Stimulated activated effector memory CD8-positive, alpha-beta T cell treated with anti-CD3 and anti-CD28 coated beads, Interleukin-12 subunit alpha, Interleukin-12 subunit beta, amount 100 ng/mL, for 72 hours (primary cell): ENCODE measurements around the gene NUDT1.

Experiments
- ATAC-seq: fragments of 150-1000 bp; cut with Tn5 transposase; 2 replicates; pipeline ENCODE4 v1.10.0; 2021
- DNase-seq, 2 donors: peaks; one replicate each; pipeline ENCODE4 v3.0.0; 2021 to 2022; ENCODE audit warnings: low spot score in 2 of 2
- H3K27ac Mint-ChIP-seq: one replicate; pipeline ENCODE4 v1.8.0; 2022; ENCODE audit warnings: mild to moderate bottlenecking, mixed read lengths
- H3K36me3 Mint-ChIP-seq: one replicate; pipeline ENCODE4 v1.8.0; 2022; ENCODE audit warnings: mild to moderate bottlenecking, mixed read lengths
- H3K4me1 Mint-ChIP-seq: one replicate; pipeline ENCODE4 v1.8.0; 2022; ENCODE audit warnings: mixed read lengths
- H3K4me3 Mint-ChIP-seq: one replicate; pipeline ENCODE4 v1.8.0; 2022; ENCODE audit warnings: mild to moderate bottlenecking, mixed read lengths
- H3K9me3 Mint-ChIP-seq: one replicate; pipeline ENCODE4 v1.8.0; 2022; ENCODE audit warnings: mixed read lengths

Gene NUDT1

DNA sequence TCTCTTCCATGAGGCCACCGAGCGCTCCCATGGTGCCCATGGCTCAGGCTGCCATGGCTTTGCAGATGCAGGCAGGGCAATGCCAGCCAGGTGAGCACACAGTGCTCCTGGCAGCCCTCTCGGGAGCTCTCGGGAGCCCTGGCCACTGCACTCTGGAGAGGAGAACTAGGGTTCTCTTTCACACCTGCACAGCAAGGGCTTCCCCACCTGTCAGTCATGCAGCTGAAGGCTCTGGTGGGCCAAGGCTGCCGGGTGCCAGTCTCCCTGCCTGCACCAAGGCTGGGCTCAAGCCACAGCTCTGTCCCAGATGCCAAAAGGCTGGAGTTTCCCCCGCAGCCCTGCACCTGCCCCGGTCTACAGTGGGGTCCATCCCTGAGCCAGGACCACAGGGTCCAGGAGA lies 32.6 kb downstream of the NUDT1 start:
- H3K4me1 Mint-ChIP-seq = no peaks in the 10 kb centered on the region
- no peak for DNase-seq
- no peaks in the 10 kb centered on the region for H3K9me3 Mint-ChIP-seq
- no peak overlapping the region for H3K27ac Mint-ChIP-seq
- H3K36me3 Mint-ChIP-seq = peaks cover 7% of the 10 kb centered on the region
- no peak for ATAC-seq
- H3K4me3 Mint-ChIP-seq = no peak overlapping the region

DNA sequence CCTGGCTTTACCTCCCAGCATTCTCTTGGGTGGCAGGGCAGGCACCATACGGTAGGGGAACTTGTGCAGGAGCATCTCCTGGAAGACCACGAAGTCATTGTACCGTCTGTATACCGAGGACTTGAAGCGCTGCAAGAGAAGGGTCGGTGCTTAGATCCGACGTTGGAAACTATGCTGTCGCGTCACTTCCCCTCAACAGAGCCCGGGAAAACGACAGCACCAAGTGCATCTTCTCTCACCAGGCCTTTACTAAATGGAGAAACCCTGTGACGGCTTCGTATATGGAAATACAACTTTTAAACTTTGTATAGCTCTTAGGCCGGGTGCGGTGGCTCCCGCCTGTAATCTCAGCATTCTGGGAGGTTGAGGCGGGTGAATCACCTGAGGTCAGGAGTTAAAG lies 33.1 kb downstream of the NUDT1 start:
- ATAC-seq (no peak), DNase-seq (no peak)
- Mint-ChIP-seq H3K27ac (no peak overlapping the region), H3K9me3 (no peaks in the 10 kb centered on the region), H3K36me3 (peaks cover 7% of the 10 kb centered on the region), H3K4me3 (no peak overlapping the region), H3K4me1 (no peaks in the 10 kb centered on the region)

DNA sequence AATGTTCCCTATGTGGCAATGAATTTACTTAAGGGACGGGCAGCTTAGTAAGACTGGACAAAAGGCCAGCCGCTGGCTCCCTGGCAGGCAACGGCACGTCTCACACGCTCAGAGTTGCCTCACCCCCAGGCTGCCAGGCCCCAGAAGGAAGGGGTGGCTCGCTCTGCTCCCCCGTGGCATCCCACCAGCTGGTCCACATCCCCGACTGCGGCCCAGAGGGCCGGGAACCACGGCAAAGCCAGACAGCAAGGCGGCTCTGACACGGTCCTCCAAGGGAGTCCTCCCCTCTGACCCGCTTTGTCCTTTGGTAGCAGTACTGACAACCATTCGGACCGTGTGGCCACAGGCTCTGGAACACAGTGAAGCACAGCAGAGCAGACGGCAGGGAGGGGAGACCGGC lies 34.1 kb downstream of the NUDT1 start:
- ATAC-seq = no peak
- Mint-ChIP-seq H3K4me1 (no peaks in the 10 kb centered on the region), H3K36me3 (peaks cover 7% of the 10 kb centered on the region), H3K27ac (no peak overlapping the region), H3K4me3 (no peak overlapping the region), H3K9me3 (no peaks in the 10 kb centered on the region)
- no peak for DNase-seq

DNA sequence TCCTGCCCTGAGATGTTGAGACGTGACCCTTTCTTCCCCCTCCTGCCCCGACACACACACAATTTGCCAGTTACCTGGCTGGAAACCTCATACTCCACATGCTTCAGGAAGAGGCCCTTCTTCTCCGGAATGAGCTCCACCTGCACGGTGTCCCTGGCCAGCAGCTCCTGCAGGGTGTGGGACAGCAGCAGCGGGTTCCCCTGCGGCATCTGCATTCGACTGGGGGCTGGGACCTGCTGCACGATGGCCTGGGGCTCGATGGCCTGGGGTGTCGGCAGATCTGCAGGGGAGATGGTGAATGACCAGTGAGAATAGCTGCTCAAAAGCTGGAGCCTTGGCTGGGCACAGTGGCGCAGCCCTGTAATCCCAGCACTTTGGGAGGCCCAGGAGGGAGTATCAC lies 36.0 kb downstream of the NUDT1 start:
- DNase-seq = no peak
- Mint-ChIP-seq H3K4me1 (no peaks in the 10 kb centered on the region), H3K9me3 (no peaks in the 10 kb centered on the region), H3K4me3 (no peak overlapping the region), H3K36me3 (peaks cover 7% of the 10 kb centered on the region), H3K27ac (no peak overlapping the region)
- no peak for ATAC-seq

DNA sequence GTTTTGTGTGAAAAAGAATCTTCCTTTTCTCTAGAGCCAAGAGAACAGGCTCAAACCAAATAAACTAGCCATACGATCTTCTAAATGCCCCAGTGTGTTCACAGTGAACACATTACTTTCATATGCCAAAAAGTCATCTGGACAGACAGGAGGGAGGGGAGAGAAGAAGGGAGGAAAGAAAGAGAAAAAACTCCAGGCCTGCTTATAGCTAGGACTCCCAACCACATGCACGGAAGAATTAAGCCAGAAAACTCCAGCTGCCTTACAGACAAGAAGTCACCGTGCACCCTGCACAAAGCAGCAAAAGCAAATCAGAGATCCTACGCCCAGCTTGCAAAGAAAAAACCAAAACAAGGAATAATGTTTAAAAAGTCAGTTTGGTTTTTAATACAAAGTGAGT lies 37.9 kb downstream of the NUDT1 start:
- H3K4me3 Mint-ChIP-seq = no peak overlapping the region
- H3K9me3 Mint-ChIP-seq = no peaks in the 10 kb centered on the region
- DNase-seq = no peak
- no peaks in the 10 kb centered on the region for H3K4me1 Mint-ChIP-seq
- H3K27ac Mint-ChIP-seq = no peak overlapping the region
- no peaks in the 10 kb centered on the region for H3K36me3 Mint-ChIP-seq
- no peak for ATAC-seq

DNA sequence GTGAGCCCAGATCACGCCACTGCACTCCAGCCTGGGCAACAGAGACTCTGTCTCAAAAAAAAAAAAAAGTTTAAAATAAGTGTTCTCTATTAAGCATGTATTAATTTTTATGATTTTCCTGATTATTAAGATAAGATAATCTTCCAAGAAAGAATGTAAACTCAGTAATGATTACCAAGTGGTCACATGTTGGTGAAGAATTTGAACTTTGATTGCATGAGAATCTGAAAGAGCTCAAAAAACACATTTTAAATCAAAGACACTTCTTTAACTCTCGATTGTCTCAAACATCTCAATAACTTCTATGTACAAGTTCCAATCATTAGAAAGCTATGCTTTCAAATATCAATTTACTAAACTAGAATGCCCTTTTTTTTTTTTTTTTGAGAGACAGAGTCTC lies 38.4 kb downstream of the NUDT1 start:
- no peaks in the 10 kb centered on the region for H3K4me1 Mint-ChIP-seq
- H3K27ac Mint-ChIP-seq = no peak overlapping the region
- DNase-seq (no peak), ATAC-seq (no peak)
- H3K4me3 Mint-ChIP-seq = no peak overlapping the region
- no peaks in the 10 kb centered on the region for H3K9me3 Mint-ChIP-seq
- H3K36me3 Mint-ChIP-seq = no peaks in the 10 kb centered on the region

DNA sequence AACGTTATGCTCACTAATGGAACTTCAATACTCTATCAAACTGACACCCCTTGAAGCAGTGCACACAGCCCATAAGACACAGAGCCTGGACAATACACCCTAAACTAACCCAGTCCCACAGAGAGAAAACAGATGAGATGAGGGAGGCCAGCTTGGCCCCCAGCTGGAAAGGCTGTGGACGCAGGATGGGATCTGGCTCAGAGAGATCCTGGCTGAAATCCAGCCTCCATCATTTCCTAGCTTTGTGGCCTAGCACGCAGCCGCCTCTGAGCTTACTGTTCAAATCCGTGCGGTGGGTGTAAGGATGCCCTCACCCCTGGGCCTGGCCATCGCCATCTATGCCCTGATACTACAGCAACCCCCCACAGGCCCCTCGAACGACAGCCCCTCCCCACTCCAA lies 39.5 kb downstream of the NUDT1 start:
- DNase-seq (no peak), ATAC-seq (no peak)
- H3K27ac Mint-ChIP-seq = no peak overlapping the region
- H3K9me3 Mint-ChIP-seq = no peaks in the 10 kb centered on the region
- no peaks in the 10 kb centered on the region for H3K4me1 Mint-ChIP-seq
- no peak overlapping the region for H3K4me3 Mint-ChIP-seq
- H3K36me3 Mint-ChIP-seq = no peaks in the 10 kb centered on the region

DNA sequence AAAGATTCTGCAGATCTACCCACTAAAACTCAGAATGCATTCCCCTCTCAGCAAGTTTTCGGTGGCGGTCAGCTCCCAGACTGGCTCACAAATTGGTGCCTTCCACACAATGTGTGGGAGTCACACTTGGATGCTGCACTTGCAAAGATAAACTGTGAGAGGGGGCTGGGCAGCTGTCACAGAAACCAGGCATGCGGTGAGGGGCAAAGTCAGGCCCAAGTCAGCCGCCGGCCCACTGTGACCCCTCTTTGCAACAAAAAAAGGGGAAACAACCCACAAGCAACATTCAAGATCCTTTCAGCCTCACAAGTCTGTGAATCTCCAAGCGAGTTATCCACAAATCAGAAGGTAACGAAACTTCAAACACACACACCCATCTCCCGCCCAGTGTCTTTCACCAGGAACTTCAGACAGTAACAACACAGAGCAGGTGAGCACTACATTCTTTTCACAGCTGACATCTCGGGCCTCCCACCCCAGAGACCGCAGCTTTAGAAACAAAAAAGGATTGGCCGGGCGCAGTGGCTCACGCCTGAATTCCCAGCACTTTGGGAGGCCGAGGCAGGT lies 40.2 kb downstream of the NUDT1 start:
- no peaks in the 10 kb centered on the region for H3K36me3 Mint-ChIP-seq
- ATAC-seq = no peak
- no peak overlapping the region for H3K27ac Mint-ChIP-seq
- no peaks in the 10 kb centered on the region for H3K4me1 Mint-ChIP-seq
- H3K4me3 Mint-ChIP-seq = no peak overlapping the region
- DNase-seq = no peak
- H3K9me3 Mint-ChIP-seq = no peaks in the 10 kb centered on the region

DNA sequence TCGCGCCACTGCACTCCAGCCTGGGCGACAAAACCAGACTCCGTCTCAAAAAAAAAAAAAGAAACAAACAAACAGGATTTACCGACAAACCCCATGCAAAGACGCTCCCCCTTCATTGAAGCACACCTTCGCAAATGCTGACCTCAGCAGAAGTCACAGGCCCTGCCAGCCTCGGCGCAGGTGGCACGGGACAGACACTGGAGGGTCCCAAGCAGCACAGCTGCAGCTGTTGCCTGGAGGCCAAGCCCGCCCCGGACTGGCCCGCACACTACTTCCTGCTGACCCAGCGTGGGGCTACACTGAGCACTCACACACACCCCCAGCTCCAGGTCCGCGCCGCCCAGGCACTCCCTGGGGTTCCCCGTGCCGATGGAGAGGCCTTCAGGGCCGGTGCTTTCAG lies 41.0 kb downstream of the NUDT1 start:
- H3K4me3 Mint-ChIP-seq = no peak overlapping the region
- H3K36me3 Mint-ChIP-seq = no peaks in the 10 kb centered on the region
- DNase-seq = no peak
- no peaks in the 10 kb centered on the region for H3K4me1 Mint-ChIP-seq
- ATAC-seq = no peak
- H3K27ac Mint-ChIP-seq = no peak overlapping the region
- H3K9me3 Mint-ChIP-seq = no peaks in the 10 kb centered on the region

DNA sequence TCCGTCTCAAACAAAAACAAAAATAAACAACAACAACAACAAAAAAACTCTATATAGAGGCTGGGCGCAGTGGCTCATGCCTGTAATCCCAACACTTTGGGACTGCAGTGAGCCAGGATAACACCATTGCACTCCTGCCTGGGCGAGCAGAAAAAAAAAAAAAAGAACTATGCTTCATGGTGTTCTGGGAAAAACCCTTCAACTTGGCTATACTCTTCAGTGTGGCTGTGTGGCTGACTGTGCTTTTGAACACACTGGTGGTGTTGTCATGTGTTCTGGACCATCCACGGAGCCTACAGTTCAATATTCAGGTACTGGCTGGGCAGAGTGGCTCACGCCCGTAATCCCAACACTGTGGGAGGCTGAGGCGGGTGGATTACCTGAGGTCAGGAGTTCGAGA lies 45.7 kb downstream of the NUDT1 start:
- no peak overlapping the region for H3K27ac Mint-ChIP-seq
- no peak for DNase-seq
- no peak overlapping the region for H3K4me3 Mint-ChIP-seq
- H3K36me3 Mint-ChIP-seq = no peaks in the 10 kb centered on the region
- peaks cover 5% of the 10 kb centered on the region for H3K4me1 Mint-ChIP-seq
- no peak for ATAC-seq
- H3K9me3 Mint-ChIP-seq = no peaks in the 10 kb centered on the region

DNA sequence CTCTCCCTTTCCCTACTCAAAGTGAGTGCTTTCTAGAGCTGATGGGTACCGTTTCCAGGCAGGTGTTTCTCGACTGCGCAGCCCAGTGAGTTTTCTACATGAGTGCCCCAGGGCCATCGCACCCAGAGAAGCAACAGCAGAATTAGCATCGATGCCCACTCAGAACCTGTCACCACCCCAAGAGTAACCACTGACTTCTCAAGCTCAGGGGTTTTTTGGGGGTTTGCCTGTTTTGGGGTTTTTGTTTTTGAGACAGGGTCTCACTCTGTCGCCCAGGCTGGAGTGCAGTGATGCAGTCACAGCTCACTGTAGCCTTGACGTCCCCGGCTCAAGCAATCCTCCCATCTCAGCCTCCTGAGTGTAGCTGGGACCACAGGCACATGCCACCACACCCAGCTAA lies 46.5 kb downstream of the NUDT1 start:
- DNase-seq (no peak), ATAC-seq (peak; percentile 49)
- H3K4me1 Mint-ChIP-seq = peaks cover 5% of the 10 kb centered on the region
- no peak overlapping the region for H3K4me3 Mint-ChIP-seq
- H3K9me3 Mint-ChIP-seq = no peaks in the 10 kb centered on the region
- no peaks in the 10 kb centered on the region for H3K36me3 Mint-ChIP-seq
- no peak overlapping the region for H3K27ac Mint-ChIP-seq

DNA sequence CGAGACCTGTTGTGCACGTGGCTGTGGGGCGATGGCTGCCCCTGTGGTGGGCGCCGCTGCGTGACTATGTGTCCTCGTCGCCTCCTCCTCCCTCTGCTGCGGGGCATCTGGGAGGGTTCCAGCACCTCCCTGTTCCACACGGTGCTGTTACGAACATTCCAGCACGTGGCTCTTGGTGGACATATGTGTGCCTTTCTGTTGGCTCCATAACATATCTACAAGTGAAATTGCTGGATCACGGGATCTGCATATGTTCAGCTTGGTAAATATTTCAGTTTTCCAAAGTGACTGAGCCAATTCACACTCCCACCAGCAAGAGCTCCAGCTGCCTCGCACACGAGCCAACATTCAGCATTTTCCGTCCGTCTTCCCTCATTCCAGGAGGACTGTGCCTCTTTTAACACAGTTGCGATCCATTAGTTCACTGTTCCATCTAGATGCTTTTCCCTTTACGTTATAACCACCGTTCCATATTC lies 47.1 kb downstream of the NUDT1 start:
- H3K9me3 Mint-ChIP-seq = no peaks in the 10 kb centered on the region
- no peak overlapping the region for H3K27ac Mint-ChIP-seq
- no peaks in the 10 kb centered on the region for H3K36me3 Mint-ChIP-seq
- ATAC-seq = no peak
- H3K4me1 Mint-ChIP-seq = peaks cover 5% of the 10 kb centered on the region
- no peak for DNase-seq
- H3K4me3 Mint-ChIP-seq = no peak overlapping the region

DNA sequence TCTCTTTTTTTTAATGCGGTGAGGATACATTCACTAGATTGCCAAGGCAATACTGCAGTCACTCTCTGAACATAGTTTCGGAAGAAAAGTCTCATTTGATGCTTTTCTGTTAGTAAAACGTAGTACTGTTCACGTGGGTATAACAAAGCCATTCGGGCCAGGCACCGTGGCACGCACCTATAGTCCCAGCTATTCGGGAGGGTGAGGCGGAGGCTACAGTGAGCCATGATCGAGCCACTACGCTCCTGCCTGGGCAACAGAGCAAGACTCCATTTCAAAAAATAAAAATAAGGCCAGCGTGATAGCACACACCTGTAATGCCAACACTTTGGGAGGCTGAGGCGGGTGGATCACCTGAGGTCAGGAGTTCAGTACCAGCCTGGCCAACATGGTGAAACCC lies 47.6 kb downstream of the NUDT1 start:
- H3K27ac Mint-ChIP-seq = no peak overlapping the region
- DNase-seq (no peak), ATAC-seq (no peak)
- no peak overlapping the region for H3K4me3 Mint-ChIP-seq
- no peaks in the 10 kb centered on the region for H3K9me3 Mint-ChIP-seq
- H3K4me1 Mint-ChIP-seq = peaks cover 5% of the 10 kb centered on the region
- no peaks in the 10 kb centered on the region for H3K36me3 Mint-ChIP-seq

DNA sequence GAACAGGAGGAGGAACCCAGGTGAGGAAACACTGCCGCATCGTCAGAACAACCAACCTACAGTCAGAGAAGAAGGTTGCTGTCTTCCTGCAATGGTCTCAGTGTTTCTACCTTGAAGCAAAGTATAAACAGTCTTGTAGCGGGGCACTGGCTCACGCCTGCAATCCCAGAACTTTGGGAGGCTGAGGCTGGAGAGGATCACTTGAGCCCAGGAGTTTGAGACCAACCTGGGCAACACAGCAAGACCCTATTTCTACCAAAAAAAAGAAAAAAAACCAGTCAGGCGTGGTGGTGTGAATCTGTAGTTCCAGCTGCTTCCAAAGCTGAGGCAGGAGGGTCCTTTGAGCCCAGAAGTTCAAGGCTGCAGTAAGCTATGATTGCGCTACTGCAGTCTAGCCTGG lies 48.9 kb downstream of the NUDT1 start:
- Mint-ChIP-seq H3K36me3 (no peaks in the 10 kb centered on the region), H3K27ac (no peak overlapping the region), H3K9me3 (no peaks in the 10 kb centered on the region), H3K4me1 (peaks cover 5% of the 10 kb centered on the region), H3K4me3 (no peak overlapping the region)
- ATAC-seq (no peak), DNase-seq (no peak)

DNA sequence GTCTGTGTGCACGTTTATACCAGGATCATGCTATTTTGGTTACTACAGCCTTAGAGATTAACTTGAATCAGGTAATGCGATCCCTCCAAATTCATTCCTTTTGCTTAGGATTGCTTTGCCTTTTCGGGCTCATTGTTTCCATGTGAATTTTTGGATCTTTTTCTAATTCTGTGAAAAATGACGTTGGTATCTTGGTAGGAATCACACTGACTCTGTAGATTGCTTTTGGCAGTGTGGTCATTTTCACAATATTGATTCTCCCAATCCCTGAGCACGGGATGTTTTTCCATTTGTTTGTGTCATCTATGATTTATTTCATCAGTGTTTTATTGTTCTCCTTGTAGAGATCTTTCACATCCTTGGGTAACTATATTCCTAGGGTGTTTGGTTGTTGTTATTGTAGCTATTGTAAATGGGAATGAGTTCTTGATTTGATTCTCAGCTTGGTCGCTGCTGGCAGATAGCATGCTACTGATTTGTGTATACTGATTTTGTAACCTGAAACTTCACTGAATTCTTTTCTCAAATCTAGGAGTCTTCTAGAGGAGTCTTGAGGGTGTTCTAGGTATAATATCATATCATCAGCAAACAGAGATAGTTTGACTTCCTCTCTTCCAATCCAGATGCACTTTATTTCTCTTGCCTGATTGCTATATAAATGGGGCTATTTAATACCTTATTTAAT lies 54.1 kb downstream of the NUDT1 start:
- no peak for ATAC-seq
- H3K9me3 Mint-ChIP-seq = no peaks in the 10 kb centered on the region
- no peak overlapping the region for H3K27ac Mint-ChIP-seq
- peaks cover 24% of the 10 kb centered on the region for H3K4me1 Mint-ChIP-seq
- H3K36me3 Mint-ChIP-seq = no peaks in the 10 kb centered on the region
- no peak for DNase-seq
- H3K4me3 Mint-ChIP-seq = no peak overlapping the region

DNA sequence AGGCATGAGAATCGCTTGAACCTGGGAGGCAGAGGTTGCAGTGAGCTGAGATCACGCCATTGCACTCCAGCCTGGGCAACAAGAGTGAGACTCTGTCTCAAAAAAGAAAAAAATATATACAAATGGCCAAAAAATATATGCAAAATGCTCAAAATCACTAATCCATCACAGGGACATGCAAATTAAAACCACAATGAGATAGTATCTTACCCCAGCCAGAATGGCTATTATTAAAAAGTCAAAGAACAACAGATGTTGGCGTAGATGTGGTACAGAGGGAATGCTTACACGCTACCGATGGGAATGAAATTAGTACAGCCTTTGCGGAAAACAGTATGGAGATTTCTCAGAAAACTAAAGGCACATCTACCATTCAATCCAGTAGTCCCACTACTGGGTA lies 54.8 kb downstream of the NUDT1 start:
- Mint-ChIP-seq H3K27ac (no peak overlapping the region), H3K4me3 (no peak overlapping the region), H3K4me1 (peaks cover 25% of the 10 kb centered on the region), H3K36me3 (no peaks in the 10 kb centered on the region), H3K9me3 (no peaks in the 10 kb centered on the region)
- ATAC-seq (no peak), DNase-seq (no peak)
